Measurements from ENCODE around the gene ASXL3. TPM values are rescaled to one million over a fixed set of nuclear protein-coding genes. Genes with fewer than 3 reads are reported as not detected.

Gene ASXL3
- polyA plus RNA-seq, 3 donors, result not detected

DNA sequence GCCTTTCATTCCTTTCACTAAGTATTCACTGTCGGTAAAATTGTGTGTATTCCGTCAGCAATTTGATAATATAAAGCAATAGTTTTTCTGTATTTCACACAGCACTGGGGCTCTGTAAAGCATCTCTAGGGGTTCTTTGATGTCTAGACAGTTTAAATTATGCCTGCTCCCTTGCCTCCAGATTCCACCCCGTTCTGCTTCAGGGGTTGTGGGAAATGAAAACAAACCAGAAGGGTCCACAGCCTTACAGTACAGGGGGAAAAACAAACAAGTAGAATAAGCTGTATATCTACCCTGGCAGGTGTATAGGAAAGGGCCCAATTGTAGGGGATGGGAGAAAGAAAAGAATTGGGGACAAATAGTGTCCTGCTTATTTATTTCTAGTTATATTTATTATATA, 63.1 kb downstream of the ASXL3 start:
- Mint-ChIP-seq H3K27ac (no peak overlapping the region), H3K4me1 (no peaks in the 10 kb centered on the region), H3K27me3 (ENCODE audit: low read depth in 3 of 3) (no peaks in the 10 kb centered on the region), H3K36me3 (no peaks in the 10 kb centered on the region), H3K9me3 (no peaks in the 10 kb centered on the region), H3K4me3 (no peak overlapping the region)
- Histone ChIP-seq H3K4me1 (ENCODE audit: control insufficient read depth in 1 of 2, insufficient read depth in 2 of 2, low read length in 2 of 2) (no peaks in the 10 kb centered on the region), H3K4me2 (replicated peaks; ENCODE audit: extremely low read depth, low read length, poor library complexity, severe bottlenecking) (no peak overlapping the region), H3K27ac (ENCODE audit: low read depth in 1 of 2, low read length in 2 of 2) (no peak overlapping the region), H3K4me3 (replicated peaks in 1 of 3; ENCODE audit: low read depth in 2 of 3, low read length in 3 of 3) (no peak overlapping the region), H4K20me1 (ENCODE audit: insufficient read depth, low read length) (no peaks in the 10 kb centered on the region), H2AFZ (ENCODE audit: insufficient read depth, low read depth, low read length, poor library complexity, severe bottlenecking) (no peak overlapping the region), H3K79me2 (ENCODE audit: insufficient read depth, low read length) (no peaks in the 10 kb centered on the region), H3K36me3 (replicated peaks in 1 of 2; ENCODE audit: control insufficient read depth in 1 of 2, insufficient read depth in 2 of 2, low read length in 2 of 2) (no peaks in the 10 kb centered on the region), H3K27me3 (ENCODE audit: control insufficient read depth in 2 of 2, insufficient read depth in 2 of 2, low read length in 2 of 2) (no peaks in the 10 kb centered on the region), H3K9ac (ENCODE audit: insufficient read depth, low read length, poor library complexity, severe bottlenecking) (no peak overlapping the region), H3K9me3 (replicated peaks in 1 of 2; ENCODE audit: control insufficient read depth in 1 of 2, insufficient read depth in 1 of 2, low read length in 2 of 2) (no peaks in the 10 kb centered on the region)
- TF ChIP-seq, protein P1, sequence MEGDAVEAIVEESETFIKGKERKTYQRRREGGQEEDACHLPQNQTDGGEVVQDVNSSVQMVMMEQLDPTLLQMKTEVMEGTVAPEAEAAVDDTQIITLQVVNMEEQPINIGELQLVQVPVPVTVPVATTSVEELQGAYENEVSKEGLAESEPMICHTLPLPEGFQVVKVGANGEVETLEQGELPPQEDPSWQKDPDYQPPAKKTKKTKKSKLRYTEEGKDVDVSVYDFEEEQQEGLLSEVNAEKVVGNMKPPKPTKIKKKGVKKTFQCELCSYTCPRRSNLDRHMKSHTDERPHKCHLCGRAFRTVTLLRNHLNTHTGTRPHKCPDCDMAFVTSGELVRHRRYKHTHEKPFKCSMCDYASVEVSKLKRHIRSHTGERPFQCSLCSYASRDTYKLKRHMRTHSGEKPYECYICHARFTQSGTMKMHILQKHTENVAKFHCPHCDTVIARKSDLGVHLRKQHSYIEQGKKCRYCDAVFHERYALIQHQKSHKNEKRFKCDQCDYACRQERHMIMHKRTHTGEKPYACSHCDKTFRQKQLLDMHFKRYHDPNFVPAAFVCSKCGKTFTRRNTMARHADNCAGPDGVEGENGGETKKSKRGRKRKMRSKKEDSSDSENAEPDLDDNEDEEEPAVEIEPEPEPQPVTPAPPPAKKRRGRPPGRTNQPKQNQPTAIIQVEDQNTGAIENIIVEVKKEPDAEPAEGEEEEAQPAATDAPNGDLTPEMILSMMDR (IDR thresholded peaks at IDR 0.05), result no peak
- DNase-seq, result no peak
- intact Hi-C loops (cut with micrococcal nuclease), result no loop called here
- WGBS (ENCODE audit: insufficient coverage), result 60% methylated on average over 1 of the region's 3 CpGs

DNA sequence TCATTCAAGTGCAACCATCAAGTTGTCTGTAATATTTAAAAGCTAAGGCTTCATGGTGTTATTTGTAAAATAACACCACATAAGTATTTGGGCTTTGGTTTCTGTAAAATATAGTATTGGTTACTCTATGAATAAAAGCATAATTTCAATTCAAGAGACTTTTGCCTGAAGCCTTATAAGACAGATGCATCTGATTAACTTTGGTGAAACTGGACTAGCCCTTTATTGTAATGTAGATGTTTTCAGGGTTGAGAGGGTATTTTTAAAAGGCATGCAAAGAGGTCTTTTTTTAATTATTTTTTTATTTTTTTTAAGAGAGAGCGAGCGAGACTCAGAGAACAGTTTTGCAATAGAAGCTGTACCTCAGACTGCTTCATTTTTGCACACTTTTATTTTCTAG, 66.5 kb downstream of the ASXL3 start:
- TF ChIP-seq, protein P1 (IDR thresholded peaks at IDR 0.05), result no peak
- H2AFZ ChIP-seq (ENCODE audit: insufficient read depth, low read depth, low read length, poor library complexity, severe bottlenecking), result no peak overlapping the region
- H3K36me3 Mint-ChIP-seq, result no peaks in the 10 kb centered on the region
- no peak overlapping the region for H3K4me2 ChIP-seq (replicated peaks; ENCODE audit: extremely low read depth, low read length, poor library complexity, severe bottlenecking)
- H3K4me1 Mint-ChIP-seq, result no peaks in the 10 kb centered on the region
- no peaks in the 10 kb centered on the region for H3K79me2 ChIP-seq (ENCODE audit: insufficient read depth, low read length)
- no peak overlapping the region for H3K27ac Mint-ChIP-seq
- WGBS (ENCODE audit: insufficient coverage), result no CpG with 5 or more reads among the region's 2 CpGs
- no peak overlapping the region for H3K4me3 ChIP-seq (replicated peaks in 1 of 3; ENCODE audit: low read depth in 2 of 3, low read length in 3 of 3)
- H3K27me3 ChIP-seq (ENCODE audit: control insufficient read depth in 2 of 2, insufficient read depth in 2 of 2, low read length in 2 of 2), result no peaks in the 10 kb centered on the region
- intact Hi-C loops (cut with micrococcal nuclease), result no loop called here
- no peaks in the 10 kb centered on the region for H3K9me3 Mint-ChIP-seq
- DNase-seq, result no peak
- no peaks in the 10 kb centered on the region for H3K27me3 Mint-ChIP-seq (ENCODE audit: low read depth in 3 of 3)
- no peaks in the 10 kb centered on the region for H4K20me1 ChIP-seq (ENCODE audit: insufficient read depth, low read length)
- no peaks in the 10 kb centered on the region for H3K9me3 ChIP-seq (replicated peaks in 1 of 2; ENCODE audit: control insufficient read depth in 1 of 2, insufficient read depth in 1 of 2, low read length in 2 of 2)
- H3K4me1 ChIP-seq (ENCODE audit: control insufficient read depth in 1 of 2, insufficient read depth in 2 of 2, low read length in 2 of 2), result no peaks in the 10 kb centered on the region
- no peak overlapping the region for H3K4me3 Mint-ChIP-seq
- H3K9ac ChIP-seq (ENCODE audit: insufficient read depth, low read length, poor library complexity, severe bottlenecking), result no peak overlapping the region
- H3K27ac ChIP-seq (ENCODE audit: low read depth in 1 of 2, low read length in 2 of 2), result no peak overlapping the region
- no peaks in the 10 kb centered on the region for H3K36me3 ChIP-seq (replicated peaks in 1 of 2; ENCODE audit: control insufficient read depth in 1 of 2, insufficient read depth in 2 of 2, low read length in 2 of 2)
